K562 (cell line): ENCODE results near the gene PRRT1. TPM values are rescaled to one million over a fixed set of nuclear protein-coding genes. Genes with fewer than 3 reads are reported as not detected.

Experiments used
- ELF1 ChIP-seq: fragments of 200-800 bp; sonication (Bioruptor generic); IDR thresholded peaks from 2 replicates; pipeline ENCODE4 v1.6.1; 2016; ENCODE audit warnings: missing genetic modification characterization, missing compliant biosample characterization
- HBP1 ChIP-seq: fragments of 450-650 bp; formaldehyde crosslinking; IDR thresholded peaks from 2 replicates; pipeline ENCODE4 v1.4.0; 2022; ENCODE audit warnings: missing genetic modification characterization
- KDM5B ChIP-seq: fragments of 200-600 bp; sonication (generic); IDR thresholded peaks from 2 replicates; pipeline ENCODE4 v1.6.1; 2012; ENCODE audit warnings: low read depth, mild to moderate bottlenecking, moderate library complexity, low read length, control low read depth, inconsistent platforms; ENCODE audit not compliant: insufficient replicate concordance
- NONO ChIP-seq, 2 experiments: fragments of 200-400 bp in 1 of 2; fragments of 450-650 bp in 1 of 2; formaldehyde crosslinking in 1 of 2; IDR thresholded peaks; 2 replicates each; pipeline ENCODE4 v1.6.1; 2017; ENCODE audit warnings: low read depth in 2 of 2, mild to moderate bottlenecking in 2 of 2, moderate library complexity in 2 of 2, low read length in 1 of 2
- PRDM10 ChIP-seq: fragments of 450-650 bp; IDR thresholded peaks from 2 replicates; pipeline ENCODE4 v1.6.1; 2018; ENCODE audit not compliant: partially characterized antibody
- PRMT5 ChIP-seq: sonication (generic); formaldehyde crosslinking; IDR thresholded peaks from 2 replicates; pipeline ENCODE4 v1.5.0; 2020; ENCODE audit warnings: missing genetic modification reagents
- ZC3H11A ChIP-seq: IDR thresholded peaks from 2 replicates; pipeline ENCODE4 v1.6.1; 2012; ENCODE audit warnings: low read depth, low read length, improper control_type of control experiment
- ZNF175 ChIP-seq: fragments of 200-800 bp; sonication (Bioruptor generic); IDR thresholded peaks from 2 replicates; pipeline ENCODE4 v1.6.1; 2016; ENCODE audit warnings: low read depth, mild to moderate bottlenecking, missing genetic modification characterization, missing compliant biosample characterization
- ZNF277 ChIP-seq: fragments of 250-450 bp; sonication (Bioruptor Pico); IDR thresholded peaks from 2 replicates; pipeline ENCODE4 v1.8.0; 2022; ENCODE audit warnings: inconsistent platforms, mild to moderate bottlenecking, moderate library complexity, borderline replicate concordance
- ZNF511 ChIP-seq: sonication (generic); formaldehyde crosslinking; IDR thresholded peaks from 2 replicates; pipeline ENCODE4 v1.8.0; 2022; ENCODE audit warnings: mild to moderate bottlenecking, missing genetic modification reagents
- ZNF561 ChIP-seq: fragments of 450-650 bp; formaldehyde crosslinking; conservative IDR thresholded peaks from 2 replicates; pipeline ENCODE4 v1.4.0; 2020; ENCODE audit warnings: mild to moderate bottlenecking, moderate library complexity
- polyA plus RNA-seq, 8 experiments: library from polyadenylated mRNA; depleted of rRNA in 4 of 8; stranded (reverse) in 5 of 8; unstranded in 3 of 8; fragments of >200 nt; fragmentation: Nextera tagmentation in 2 of 8; fragmentation: Illumina TruSeq in 1 of 8; extraction: Ambion mirVana in 2 of 8; extraction: Trizol in 1 of 8; gene quantifications; 2 replicates each; pipeline versions ENCODE4 v1.2.1 to v1.2.3, GENCODE V29; 2011 to 2014; ENCODE audit warnings: inconsistent platforms in 1 of 8, missing spikeins in 1 of 8
- total RNA-seq, 7 experiments: library from RNA; depleted of rRNA in 6 of 7; stranded (reverse); fragments of >200 nt in 6 of 7; fragmentation: Illumina TruSeq in 2 of 7; extraction: Trizol in 2 of 7; gene quantifications; 2 replicates each; pipeline versions ENCODE4 v1.2.1 to v1.2.3, GENCODE V29; 2011 to 2021; ENCODE audit warnings: low replicate concordance in 1 of 7

Gene PRRT1
- total and polyA plus RNA-seq, 9 of the 15 experiments (the other 6 are each of a cell fraction or from before 2014, with no cell fraction given), result 0.14 to 3.5 (median 0.41) TPM

- TF ChIP-seq ZC3H11A, result 0 out of 2 replicates have a peak, but pooled peaks have one; percentile 16
- TF ChIP-seq PRDM10, result peak; percentile 99
- TF ChIP-seq ZNF175 (CRISPR knock-in tag), result peak; percentile 60; the same call in 1 of the 2 replicates
- TF ChIP-seq NONO (IDR thresholded peaks at IDR 0.05; ENCODE audit: low read depth in 2 of 2, low read length in 1 of 2), result peak in 1 of 2 experiments; percentile 98; a peak in 2 of 4 replicates
- no peak for TF ChIP-seq ZNF561
- TF ChIP-seq HBP1 (CRISPR knock-in tag), result peak; percentile 20; the same call in 1 of the 2 replicates
- peak; percentile 56 for TF ChIP-seq KDM5B
- 0 out of 2 replicates have a peak, but pooled peaks have one; percentile 3 for TF ChIP-seq ZNF511 (CRISPR knock-in tag)
- no peak for TF ChIP-seq PRMT5
- TF ChIP-seq ELF1 (tag), result no peak
- no peak for TF ChIP-seq ZNF277 (CRISPR knock-in tag)
Observed at GRCh38 chr6:32153564-32154513, 2.1 kb upstream of the PRRT1 start, which contains the start of gene PPT2 (continued).
